NCI-H2227 treated with DMSO at 0.1 percent for 48 hours (cell line): ENCODE measurements around the gene PLCL2.
"Not testable (repeated sequence)": the region's sequence is repeated elsewhere in the genome, so short reads cannot be mapped to it uniquely, and the experiment has no call there.

Source experiments
- DNase-seq: peaks from one replicate; lab custom pipeline; 2025; lab: John Stamatoyannopoulos, UW

The PLCL2 gene

DNA sequence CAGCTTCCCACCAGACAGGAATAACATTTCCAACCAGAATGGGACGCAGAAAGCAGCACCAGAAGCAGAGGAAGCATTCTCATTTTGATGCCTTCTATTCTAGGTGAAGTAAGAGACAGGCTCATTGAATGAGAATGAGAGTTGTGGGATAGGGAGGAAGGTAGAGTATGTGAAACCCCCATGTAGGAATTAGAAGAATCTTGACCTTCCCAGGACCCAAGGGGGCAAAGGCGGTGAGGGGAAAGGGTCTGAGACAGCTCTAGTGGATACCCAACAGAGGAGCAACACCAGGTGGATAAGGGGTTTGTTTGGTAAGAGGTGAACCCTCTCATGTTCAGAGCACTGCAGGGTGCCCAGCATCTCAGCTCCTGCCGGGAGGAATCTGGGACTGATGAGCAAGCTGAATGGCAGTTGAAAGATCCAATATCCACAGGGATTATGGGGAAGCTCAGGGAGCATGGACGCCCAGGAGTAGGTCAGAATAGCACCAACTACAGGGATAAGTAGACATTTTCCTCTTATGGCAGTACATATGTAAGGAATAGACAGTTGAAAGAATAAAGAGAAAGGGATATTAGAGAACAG is 77.0 kb downstream of the PLCL2 start:
- DNase-seq: no peak

DNA sequence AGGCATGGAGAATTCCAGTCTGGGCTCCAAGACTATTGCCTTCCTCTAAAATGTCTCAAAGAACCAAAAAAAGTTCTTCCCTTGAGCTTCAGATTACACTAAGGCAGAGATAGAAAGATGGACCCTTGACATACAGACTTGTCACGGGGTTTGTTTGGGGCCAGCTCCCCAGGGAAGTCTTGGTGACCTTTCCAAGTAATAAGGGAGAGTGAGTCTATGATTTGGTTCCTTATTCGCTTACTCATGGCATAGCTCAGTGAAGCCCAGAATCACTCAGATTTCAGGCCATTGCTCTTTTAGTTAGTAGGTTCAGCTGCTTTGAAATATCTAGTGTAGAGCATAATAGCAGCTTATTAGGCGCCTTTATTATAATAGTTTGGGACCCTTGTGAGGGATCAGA is 90.3 kb downstream of the PLCL2 start:
- no peak for DNase-seq

DNA sequence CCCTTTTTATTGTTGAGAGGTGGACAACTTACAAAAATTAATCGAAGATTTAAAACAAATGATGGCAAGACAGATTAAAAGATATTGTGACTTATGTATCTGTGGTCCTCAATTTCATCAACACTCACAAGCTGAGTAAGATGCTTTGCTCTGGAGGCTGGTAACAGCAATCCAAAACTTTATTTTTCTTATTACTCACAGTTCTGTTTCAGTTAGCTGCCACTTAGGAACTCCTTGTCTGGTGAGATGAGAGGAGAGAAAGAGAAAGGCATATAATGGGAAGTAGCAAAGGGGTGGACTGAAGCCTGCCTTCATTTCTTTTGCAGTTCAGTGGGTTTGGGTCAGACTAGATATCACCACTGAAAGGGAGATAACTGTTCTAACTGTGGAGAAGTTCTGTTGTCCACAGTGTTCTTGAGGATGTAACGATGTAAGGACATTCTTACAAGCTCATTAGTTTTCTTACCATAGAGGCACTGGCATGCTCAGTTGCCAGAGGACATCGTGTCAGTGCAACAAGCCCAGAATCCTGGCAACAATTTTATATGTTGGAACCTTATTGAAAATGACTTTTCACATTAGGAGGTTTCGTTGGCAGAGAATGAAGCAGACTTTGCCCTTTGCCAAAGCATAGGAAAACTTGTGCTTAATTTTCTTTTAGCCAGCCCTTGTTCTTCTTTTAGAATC is 93.6 kb downstream of the PLCL2 start:
- no peak for DNase-seq

DNA sequence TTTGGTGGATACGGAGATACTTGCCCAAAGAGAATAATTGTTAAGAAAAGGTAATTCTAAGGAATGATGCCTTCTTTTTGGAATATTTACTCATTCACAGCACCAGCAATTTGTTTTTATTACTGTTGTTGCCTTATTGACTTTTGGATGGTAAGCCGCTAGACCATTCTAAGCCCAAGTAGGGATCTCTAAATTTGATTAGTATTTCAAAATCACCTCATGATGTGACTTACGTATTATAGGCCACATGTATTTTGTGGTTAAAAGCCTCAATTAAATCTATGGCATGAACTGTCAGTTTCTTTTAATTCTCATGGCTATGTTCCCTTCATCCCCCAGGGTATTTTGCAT is 94.1 kb downstream of the PLCL2 start:
- DNase-seq: no peak

DNA sequence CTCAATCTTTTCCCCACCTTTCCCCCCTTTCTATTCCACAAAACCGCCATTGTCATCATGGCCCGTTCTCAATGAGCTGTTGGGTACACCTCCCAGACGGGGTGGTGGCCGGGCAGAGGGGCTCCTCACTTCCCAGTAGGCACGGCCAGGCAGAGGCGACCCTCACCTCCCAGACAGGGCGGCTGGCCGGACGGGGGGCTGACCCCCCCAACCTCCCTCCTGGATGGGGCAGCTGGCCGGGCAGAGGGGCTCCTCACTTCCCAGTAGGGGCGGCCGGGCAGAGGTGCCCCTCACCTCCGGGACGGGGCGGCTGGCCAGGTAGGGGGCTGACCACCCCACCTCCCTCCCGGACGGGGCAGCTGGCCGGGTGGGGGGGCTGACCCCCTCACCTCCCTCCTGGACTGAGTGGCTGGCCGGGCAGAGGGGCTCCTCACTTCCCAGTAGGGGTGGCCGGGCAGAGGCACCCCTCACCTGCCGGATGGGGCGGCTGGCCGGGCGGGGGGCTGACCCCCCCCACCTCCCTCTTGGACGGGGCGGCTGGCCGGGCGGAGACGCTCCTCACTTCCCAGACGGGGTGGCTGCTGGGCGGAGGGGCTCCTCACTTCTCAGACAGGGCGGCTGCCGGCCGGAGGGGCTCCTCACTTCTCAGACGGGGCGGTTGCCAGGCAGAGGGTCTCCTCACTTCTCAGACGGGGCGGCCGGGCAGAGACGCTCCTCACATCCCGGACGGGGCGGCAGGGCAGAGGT is 95.2 kb downstream of the PLCL2 start:
- DNase-seq: not testable (repeated sequence)

DNA sequence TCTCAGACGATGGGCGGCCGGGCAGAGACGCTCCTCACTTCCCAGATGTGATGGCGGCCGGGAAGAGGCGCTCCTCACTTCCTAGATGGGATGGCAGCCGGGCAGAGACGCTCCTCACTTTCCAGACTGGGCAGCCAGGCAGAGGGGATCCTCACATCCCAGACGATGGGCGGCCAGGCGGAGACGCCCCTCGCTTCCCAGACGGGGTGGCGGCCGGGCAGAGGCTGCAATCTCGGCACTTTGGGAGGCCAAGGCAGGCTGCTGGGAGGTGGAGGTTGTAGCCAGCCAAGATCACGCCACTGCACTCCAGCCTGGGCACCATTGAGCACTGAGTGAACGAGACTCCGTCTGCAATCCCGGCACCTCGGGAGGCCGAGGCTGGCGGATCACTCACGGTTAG is 95.8 kb downstream of the PLCL2 start:
- not testable (repeated sequence) for DNase-seq

DNA sequence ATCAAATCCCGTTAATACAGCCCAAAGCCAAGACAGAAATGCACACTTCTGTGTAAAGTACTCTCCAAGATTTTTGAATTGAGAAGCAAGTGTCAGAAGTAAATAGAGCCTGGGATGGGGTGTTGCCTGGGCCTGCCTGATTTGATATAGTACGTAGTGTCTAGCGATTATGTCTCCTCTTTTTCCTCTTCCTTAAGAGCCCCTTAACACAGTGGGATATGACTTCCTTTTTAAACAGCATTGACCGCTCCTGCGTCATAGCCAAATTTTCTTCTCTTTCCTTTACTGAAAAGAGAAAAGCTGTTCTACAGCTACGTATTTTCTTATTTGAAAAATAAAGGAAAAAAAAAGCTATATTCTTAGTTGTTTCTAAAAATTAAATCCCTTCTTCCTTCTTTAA is 97.7 kb downstream of the PLCL2 start:
- DNase-seq: no peak

DNA sequence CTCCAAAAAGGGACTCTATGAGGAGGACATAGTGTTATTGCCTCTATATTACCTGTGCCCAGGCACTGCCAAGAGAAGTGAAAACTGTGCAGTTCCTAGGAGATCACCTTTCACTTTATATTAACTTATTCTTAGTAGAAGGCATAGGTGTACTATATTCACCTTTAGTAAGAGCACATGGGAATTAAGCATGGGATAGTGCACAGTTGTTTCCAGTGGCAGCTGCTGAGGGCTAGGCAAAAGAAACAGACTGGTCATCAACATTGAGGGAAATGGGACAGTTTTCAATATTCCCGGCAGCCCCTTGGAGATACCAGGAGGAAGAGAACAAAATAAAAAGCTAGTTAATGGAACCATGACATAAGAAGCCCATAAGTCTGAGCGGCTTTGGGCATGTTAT is 100.9 kb downstream of the PLCL2 start:
- no peak for DNase-seq

DNA sequence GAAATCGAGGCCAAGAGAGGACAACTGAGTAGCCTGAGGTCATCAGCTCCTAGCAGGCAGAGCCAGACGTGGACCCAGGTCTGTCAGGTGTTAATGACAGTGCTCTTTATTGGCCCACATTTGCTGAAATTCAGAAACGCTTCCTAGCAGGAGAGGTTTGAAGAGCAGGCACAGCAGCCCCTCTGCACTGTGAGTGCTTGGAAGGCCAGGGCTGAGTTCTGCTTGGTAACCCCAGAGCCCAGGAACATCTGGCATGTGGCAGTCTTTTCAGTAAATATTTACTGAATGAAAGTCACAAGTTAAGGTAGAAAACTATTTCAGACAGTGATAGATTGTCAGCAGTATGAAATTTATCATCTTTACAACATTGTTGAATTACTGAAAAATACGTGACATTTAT is 102.4 kb downstream of the PLCL2 start:
- no peak for DNase-seq

DNA sequence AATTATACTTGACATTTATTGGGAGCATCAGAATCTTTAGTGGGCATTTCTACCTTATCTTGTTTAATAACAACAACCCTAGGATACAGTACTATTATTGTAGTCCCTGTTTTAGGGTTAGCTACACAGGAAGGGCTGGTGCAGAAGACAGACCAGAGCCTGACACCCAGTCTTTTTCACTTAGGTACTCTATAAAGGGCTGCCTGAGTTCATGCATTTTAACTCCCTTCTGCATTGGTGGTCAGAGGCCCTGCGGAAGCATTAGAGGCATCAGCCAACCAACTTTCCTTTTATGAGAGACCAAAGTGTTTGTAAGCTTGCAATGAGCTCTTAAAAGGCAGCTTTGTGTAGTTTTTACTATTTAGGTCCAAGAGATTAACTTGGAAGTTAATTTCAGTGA is 105.4 kb downstream of the PLCL2 start:
- DNase-seq: no peak

DNA sequence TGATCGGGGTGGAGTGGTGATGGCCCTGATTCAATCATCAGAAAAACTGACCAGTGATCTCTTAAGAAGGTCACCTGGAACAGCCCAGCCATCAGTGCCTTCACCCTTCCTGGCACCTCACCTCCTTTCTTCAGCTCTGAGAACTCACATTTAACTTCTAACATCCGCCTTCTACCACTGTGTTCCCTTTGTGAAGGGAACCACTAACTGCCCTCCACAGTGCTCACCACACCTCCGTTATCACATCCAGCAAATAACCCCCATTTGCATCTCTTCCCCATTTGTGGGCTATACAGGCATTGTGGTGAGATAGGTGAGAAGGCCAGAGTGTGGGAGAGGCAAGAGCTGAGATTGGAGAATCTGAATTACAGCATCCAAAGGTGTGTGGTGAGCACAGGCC is 107.4 kb downstream of the PLCL2 start:
- DNase-seq: no peak

DNA sequence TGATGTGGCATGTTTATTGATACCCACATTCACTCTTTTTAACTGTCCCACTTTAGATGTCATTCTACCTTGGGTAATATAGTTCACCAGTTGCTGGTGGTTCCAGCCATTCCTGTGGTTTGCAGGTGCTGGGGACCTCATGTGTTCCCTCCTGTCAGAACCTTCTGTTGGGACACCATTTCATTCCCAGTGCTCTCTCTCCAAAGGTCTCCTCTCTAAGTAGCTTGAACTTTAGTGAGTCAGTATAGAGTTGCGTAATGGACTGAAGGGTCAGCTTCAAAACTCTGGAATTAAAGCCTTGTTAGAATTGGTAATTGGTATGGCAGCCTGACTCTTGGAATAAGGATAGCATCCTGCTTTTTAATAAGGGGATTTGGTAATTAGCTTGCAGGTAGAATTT is 108.5 kb downstream of the PLCL2 start:
- DNase-seq: no peak

DNA sequence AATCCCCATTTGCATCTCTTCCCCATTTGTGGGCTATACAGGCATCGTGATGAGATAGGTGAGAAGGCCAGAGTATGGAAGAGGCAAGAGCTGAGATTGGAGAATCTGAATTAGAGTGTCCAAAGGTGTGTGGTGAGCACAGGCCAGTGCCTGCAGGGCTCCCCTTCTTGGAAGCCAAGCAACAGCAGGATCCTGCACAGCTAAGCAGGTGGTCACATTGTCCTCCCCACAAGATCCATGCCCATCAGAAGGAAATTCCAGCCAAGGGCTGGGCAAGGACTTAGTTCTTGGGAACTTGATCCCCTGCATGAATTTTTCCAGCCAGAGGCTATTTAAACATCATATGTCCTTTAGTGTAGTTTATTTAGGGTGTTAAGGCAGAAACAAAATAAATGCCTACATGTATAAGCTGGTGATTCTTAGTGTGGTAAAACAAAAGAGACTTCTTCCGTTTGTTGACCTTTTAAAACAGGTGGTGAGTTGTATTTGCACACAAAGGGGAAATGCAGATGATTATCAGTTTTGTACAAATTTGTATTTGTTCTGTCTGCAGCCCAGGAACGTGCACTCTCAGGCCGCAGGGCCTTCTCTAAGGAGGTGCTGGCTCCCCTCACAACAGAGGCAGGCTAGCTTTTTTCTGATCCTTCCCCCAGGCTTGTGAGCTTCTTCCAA is 110.2 kb downstream of the PLCL2 start:
- no peak for DNase-seq

DNA sequence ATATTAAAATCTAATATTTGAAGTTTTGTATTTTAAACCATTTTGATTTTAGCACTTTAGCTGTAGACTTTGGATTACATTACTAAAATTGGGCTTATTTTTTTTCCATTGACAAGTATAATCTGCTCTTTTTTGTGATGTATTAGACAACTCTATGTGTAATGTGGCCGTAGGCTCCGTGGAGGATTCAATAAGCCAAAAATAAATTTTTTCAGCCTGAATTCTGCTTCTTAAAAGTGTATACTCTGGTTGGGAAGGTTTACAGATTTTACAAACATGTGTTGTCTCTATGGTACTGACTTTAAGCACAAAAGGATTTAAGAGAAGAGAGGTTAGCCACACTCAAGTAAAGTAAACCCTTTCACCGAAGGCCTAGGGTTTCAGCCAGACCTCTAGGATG is 110.8 kb downstream of the PLCL2 start:
- no peak for DNase-seq

DNA sequence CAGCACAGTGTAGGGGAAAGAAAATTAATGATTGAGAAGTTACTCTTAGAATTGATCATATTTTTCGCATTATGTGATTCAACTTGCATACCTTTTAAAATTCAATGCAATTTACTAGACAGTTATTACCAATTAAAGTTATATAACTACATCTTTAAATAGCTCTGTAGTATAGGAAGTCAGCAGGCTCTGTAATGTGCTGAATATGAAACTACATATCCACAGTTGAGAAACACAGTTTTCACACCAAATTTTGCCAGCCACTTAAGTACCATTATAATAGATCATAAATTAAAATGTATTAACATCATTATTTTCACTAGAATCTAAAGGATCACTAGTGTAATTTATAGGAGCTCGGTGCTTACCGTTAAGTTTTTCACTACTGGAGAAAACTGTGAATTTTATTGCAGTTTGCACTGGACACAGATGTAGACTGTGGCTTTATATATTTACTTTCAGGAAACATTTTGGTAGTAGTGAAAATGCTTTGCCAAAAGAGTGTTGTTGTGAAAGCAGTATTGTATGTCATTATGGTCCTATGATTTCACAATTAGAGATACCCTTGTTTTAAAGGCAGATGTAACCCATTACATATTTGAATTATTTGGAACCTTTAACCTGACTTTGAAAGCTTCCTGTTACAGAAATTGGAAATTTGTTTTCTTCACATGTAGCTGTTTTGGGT is 113.6 kb downstream of the PLCL2 start:
- no peak for DNase-seq

DNA sequence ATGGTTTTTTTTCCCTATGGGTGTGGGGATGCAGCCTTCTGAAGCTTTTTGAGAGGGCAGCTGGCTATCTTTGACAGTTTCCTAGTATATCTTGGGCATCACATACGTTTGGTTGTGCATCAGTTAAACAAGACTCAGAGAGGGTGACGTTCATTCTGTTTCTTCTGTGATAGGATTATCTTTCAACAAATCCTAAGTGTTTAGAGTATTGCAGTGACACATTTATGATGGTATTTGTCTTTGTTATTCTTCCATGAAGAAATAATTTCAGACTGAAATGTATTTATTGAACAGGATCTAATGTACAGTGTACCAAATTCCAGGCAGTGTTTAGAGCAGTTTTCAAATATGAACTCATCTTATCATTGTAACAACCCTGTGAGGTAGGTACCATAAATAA is 114.4 kb downstream of the PLCL2 start:
- no peak for DNase-seq

DNA sequence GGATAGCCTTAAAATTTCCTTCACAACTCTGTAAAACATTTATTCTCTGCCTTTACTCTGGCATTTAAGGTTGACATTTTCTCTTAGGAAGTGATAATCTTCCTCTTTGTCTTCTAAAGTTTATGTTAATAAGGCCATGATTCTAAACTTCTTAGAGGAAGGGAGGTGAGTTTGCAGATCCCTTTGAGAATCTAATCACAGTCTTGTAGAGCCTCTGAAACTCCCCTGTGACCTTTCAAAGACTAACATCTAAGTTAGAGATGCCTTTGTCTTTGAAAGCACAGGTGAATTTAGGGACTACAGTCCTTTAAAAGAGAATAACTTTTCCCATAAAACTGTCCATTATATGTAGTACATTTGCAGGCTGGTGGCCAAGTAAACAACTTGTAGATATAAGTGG is 115.1 kb downstream of the PLCL2 start:
- DNase-seq: no peak

DNA sequence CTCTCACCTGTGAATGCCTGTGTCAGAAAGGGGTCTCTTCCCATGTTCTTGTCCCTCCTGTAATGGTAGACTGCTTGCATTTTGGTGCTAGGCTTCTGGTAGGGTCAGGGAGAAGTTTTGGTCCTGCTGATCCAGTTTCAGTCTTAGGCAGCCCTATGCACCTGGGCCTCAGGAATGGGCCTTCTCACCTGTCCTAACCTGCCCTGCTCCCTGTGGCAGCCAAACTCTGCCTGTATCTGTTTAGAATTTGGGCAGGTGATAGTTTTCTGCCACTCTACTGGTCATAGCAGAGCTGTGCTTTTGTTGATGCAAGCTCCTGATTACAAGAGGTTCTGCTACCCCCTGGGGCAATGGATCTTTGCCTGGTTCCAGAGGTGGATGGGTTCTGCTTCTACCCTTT is 118.7 kb downstream of the PLCL2 start:
- DNase-seq: no peak

DNA sequence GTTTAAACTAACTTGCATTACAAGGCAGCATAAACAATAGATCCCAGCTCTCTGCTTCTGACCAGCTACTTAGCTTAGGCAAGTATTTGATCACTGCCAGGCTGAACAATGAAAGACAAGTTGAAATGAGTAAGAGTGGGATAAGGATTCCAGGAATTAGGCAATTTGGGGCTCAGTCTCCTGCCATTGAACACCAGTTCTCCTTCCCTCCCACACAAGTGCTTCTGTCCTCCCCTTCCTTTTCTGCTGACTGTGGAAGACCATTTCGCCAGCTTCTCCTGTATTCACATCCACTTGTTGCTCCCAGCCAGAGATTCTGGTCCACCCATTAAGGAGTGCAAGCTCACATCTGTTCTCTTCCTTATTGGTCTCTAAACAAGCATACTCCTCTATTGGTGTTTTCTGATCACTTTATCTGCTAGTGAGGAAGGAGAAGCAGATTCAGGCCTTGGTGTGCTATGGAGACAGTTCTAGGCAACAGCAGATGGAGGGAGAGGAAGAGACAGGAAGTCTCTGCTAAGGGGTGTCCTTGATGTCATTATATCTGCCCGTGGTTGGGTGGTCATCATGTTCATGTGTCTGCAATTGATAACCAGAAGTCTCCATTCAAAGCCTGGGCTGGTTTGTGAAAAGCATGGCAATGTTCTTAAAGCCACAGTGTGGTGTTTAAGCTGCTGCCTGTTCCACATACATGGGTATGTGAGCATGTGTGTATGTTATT is 121.5 kb downstream of the PLCL2 start:
- DNase-seq: no peak

DNA sequence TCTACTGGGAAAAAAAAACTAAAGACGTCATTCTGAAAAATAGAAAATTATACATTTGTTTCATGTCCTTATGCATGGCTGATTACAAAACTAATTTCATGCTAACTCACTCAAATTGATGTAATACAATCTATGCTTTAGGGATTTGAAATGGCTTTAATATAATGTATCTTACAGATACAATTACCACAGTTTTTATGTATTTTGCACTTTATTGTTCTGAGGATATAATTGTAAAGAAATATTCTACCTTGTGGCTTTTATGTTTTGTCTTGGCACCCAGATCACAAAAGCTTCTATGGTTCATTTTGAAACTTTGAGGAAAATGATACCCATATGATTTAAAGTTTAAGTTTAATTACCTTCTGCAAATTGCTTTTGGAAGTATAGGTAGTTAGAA is 122.5 kb downstream of the PLCL2 start:
- DNase-seq: no peak

DNA sequence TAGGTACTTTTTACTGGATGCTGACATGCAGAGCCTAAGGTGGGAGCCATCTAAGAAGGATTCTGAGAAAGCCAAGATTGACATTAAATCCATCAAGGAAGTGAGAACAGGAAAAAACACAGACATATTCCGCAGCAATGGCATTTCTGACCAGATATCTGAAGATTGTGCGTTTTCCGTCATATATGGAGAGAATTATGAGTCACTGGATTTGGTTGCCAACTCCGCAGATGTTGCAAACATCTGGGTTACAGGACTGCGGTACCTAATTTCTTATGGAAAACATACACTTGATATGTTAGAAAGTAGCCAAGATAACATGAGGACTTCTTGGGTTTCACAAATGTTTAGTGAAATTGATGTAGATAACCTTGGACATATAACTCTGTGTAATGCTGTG is 125.1 kb downstream of the PLCL2 start:
- no peak for DNase-seq
